ENCODE results near the gene FCN1. TPM values are rescaled to one million over a fixed set of nuclear protein-coding genes. Genes with fewer than 3 reads are reported as not detected.

Gene FCN1
- polyA plus RNA-seq, 3 donors: 2,884 to 7,680 (median 6,268) TPM

- peaks cover 36 to 57% (median 39%) of the 10 kb centered on the region in 3 donors for H3K27me3 Mint-ChIP-seq (ENCODE audit: low read depth in 3 of 3)
- Histone ChIP-seq H3K36me3 (replicated peaks in 1 of 2; ENCODE audit: control insufficient read depth in 1 of 2, insufficient read depth in 2 of 2, low read length in 2 of 2) (no peaks in the 10 kb centered on the region), H3K4me1 (ENCODE audit: control insufficient read depth in 1 of 2, insufficient read depth in 2 of 2, low read length in 2 of 2) (peaks cover 12 to 20% of the 10 kb centered on the region in 2 donors), H3K9ac (ENCODE audit: insufficient read depth, low read length, poor library complexity, severe bottlenecking) (no peak overlapping the region), H3K27ac (ENCODE audit: low read depth in 1 of 2, low read length in 2 of 2) (no peak overlapping the region), H3K4me3 (replicated peaks in 1 of 3; ENCODE audit: low read depth in 2 of 3, low read length in 3 of 3) (no peak overlapping the region), H4K20me1 (ENCODE audit: insufficient read depth, low read length) (no peaks in the 10 kb centered on the region), H3K27me3 (ENCODE audit: control insufficient read depth in 2 of 2, insufficient read depth in 2 of 2, low read length in 2 of 2) (peaks cover 0 to 19% of the 10 kb centered on the region in 2 donors), H2AFZ (ENCODE audit: insufficient read depth, low read depth, low read length, poor library complexity, severe bottlenecking) (no peak overlapping the region), H3K4me2 (replicated peaks; ENCODE audit: extremely low read depth, low read length, poor library complexity, severe bottlenecking) (no peak overlapping the region), H3K79me2 (ENCODE audit: insufficient read depth, low read length) (no peaks in the 10 kb centered on the region), H3K9me3 (replicated peaks in 1 of 2; ENCODE audit: control insufficient read depth in 1 of 2, insufficient read depth in 1 of 2, low read length in 2 of 2) (no peaks in the 10 kb centered on the region)
- intact Hi-C loops (cut with micrococcal nuclease): no loop called here
- H3K4me3 Mint-ChIP-seq: peak overlapping the region in 1 of 2 donors; percentile 43
- H3K4me1 Mint-ChIP-seq: peaks cover 20% of the 10 kb centered on the region
- H3K27ac Mint-ChIP-seq: no peak overlapping the region
- DNase-seq: no peak
- peaks cover 7 to 12% of the 10 kb centered on the region in 2 donors for H3K36me3 Mint-ChIP-seq
- WGBS (ENCODE audit: insufficient coverage): 100% methylated on average over 5 of the region's 14 CpGs
- TF ChIP-seq CTCF (IDR thresholded peaks at IDR 0.05): no peak
- peaks cover 0 to 7% (median 0%) of the 10 kb centered on the region in 7 donors for H3K9me3 Mint-ChIP-seq
Measured at GRCh38 chr9:134944916-134945315, 27.2 kb upstream of the FCN1 start.

GRCh38 chr9:134944351-134944802, 26.7 kb upstream of the FCN1 start:
- Histone ChIP-seq H3K9ac (ENCODE audit: insufficient read depth, low read length, poor library complexity, severe bottlenecking) (no peak overlapping the region), H3K9me3 (replicated peaks in 1 of 2; ENCODE audit: control insufficient read depth in 1 of 2, insufficient read depth in 1 of 2, low read length in 2 of 2) (no peaks in the 10 kb centered on the region), H3K4me1 (ENCODE audit: control insufficient read depth in 1 of 2, insufficient read depth in 2 of 2, low read length in 2 of 2) (peaks cover 16 to 25% of the 10 kb centered on the region in 2 donors), H3K36me3 (replicated peaks in 1 of 2; ENCODE audit: control insufficient read depth in 1 of 2, insufficient read depth in 2 of 2, low read length in 2 of 2) (no peaks in the 10 kb centered on the region), H4K20me1 (ENCODE audit: insufficient read depth, low read length) (no peaks in the 10 kb centered on the region), H3K4me2 (replicated peaks; ENCODE audit: extremely low read depth, low read length, poor library complexity, severe bottlenecking) (no peak overlapping the region), H2AFZ (ENCODE audit: insufficient read depth, low read depth, low read length, poor library complexity, severe bottlenecking) (no peak overlapping the region), H3K27me3 (ENCODE audit: control insufficient read depth in 2 of 2, insufficient read depth in 2 of 2, low read length in 2 of 2) (peaks cover 0 to 19% of the 10 kb centered on the region in 2 donors), H3K4me3 (replicated peaks in 1 of 3; ENCODE audit: low read depth in 2 of 3, low read length in 3 of 3) (no peak overlapping the region), H3K79me2 (ENCODE audit: insufficient read depth, low read length) (no peaks in the 10 kb centered on the region), H3K27ac (ENCODE audit: low read depth in 1 of 2, low read length in 2 of 2) (no peak overlapping the region)
- Mint-ChIP-seq H3K36me3 (peaks cover 11 to 16% of the 10 kb centered on the region in 2 donors), H3K27ac (no peak overlapping the region), H3K27me3 (ENCODE audit: low read depth in 3 of 3) (peaks cover 37 to 56% (median 40%) of the 10 kb centered on the region in 3 donors), H3K4me1 (peaks cover 24% of the 10 kb centered on the region), H3K4me3 (peak overlapping the region in 1 of 2 donors; percentile 43), H3K9me3 (peaks cover 0 to 7% (median 0%) of the 10 kb centered on the region in 7 donors)
- 84% methylated on average over 9 of the region's 14 CpGs for WGBS (ENCODE audit: insufficient coverage)
- intact Hi-C loops (cut with micrococcal nuclease): no loop called here
- no peak for TF ChIP-seq CTCF (IDR thresholded peaks at IDR 0.05)
- DNase-seq: no peak

Measured in CD14-positive monocyte (primary cell).